Measurements from ENCODE around the gene CCDC88A. TPM values are rescaled to one million over a fixed set of nuclear protein-coding genes. Genes with fewer than 3 reads are reported as not detected.

CCDC88A gene
- total RNA-seq (2022; extraction: Qiagen RNA extraction): 17.7 to 26.0 TPM (median 24.1 TPM) in 5 replicates

DNA sequence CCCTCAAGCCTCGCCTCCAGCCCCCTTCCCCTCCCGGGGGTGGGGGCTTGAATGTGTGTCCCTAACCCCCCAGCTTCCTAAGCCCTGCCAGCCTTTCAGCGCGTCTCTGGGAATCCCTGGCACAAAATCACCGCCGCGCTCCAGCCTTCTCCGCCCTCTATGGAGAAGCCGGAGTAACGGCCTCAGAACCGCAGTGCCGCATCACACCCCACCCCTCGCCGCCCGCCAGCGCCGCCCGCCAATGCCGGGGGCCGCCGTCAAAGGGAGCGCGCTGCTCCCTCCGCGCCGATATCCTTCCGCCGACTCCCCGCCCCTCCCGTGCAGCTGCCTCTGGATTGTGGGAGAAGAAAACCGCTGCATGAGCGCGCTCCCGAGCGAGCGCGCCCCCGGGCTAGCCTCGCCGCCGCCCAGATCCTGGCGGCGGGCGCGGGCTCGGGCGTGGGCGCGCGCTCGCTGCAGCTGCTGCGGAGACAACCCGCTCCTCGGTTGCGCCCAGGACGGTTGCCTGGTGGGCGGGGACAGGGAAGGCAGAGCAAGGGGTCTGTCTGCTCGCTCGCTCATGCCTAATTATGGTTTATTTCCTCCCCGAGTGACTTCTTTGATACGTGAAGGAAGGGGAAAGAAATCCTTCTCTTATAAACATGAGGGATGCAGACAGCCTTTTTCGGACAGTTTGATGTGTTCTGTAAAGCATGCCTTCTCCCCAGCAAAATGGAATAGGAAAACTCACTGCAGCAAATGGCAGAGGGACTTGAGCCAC is at the start of gene CCDC88A:
CCDC88A (minus strand) TSS at position 178 of the 760 bp plus-strand sequence. CDS start 777 bp downstream, outside the sequence.

DNA sequence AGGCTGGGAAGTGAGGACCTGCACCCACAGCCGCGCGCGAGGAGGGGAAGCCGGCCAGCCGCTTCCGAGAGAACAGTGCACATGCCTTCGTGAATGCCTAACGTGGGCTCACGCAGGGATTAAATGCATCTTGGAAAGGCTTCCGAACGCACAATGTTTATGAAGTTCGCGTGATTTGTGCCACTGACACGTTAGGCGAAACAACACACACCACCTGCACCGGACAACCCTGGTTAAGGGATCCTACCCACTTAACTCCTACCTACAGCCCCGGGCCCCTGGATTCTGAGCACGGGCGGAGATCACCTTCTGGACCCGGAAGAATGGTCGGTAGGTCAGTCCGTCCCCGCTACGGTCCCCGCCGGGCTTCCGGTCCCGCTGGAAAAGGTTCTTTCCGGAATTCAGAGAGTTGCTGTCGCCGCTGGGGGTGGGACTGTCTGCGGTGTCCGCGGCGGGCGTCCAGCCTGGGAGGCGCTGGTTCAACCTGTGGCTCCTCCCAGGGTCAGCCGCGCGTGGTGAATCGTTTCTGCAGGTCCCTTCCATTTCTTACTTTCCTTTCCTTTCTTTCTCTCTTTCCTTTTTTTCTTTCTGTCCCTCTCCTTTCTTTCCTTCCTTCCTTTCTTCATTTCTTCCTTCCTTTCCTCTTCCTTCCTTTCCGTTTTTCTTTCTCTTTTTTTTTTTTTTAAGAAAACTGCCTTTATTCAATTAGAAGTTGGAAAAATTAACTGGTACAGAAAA is 150.6 kb downstream of the CCDC88A start, which contains the start of gene MTIF2:
MTIF2 (minus strand) TSS at position 325 of the 738 bp plus-strand sequence. CDS start 5,373 bp downstream, outside the sequence.

Other genes starting within 250 kb of the CCDC88A start
- 2.1 to 4.0 TPM (median 2.2 TPM) in 5 replicates for gene CLHC1, start 187.6 kb downstream of the CCDC88A start, total RNA-seq (2022; extraction: Qiagen RNA extraction)
- 2,600 to 3,202 TPM (median 2,768 TPM) in 5 replicates for gene RPS27A, start 187.2 kb downstream of the CCDC88A start, total RNA-seq (2022; extraction: Qiagen RNA extraction)
- 39.2 to 50.8 TPM (median 40.6 TPM) in 5 replicates for gene MTIF2, start 150.6 kb downstream of the CCDC88A start, total RNA-seq (2022; extraction: Qiagen RNA extraction)
- gene CFAP36, start 99.9 kb upstream of the CCDC88A start, total RNA-seq (2022; extraction: Qiagen RNA extraction): 47.8 to 52.3 TPM (median 48.8 TPM) in 5 replicates
- gene PPP4R3B, start 197.8 kb upstream of the CCDC88A start, total RNA-seq (2022; extraction: Qiagen RNA extraction): 30.3 to 35.3 TPM (median 32.1 TPM) in 5 replicates

Measured in A549 treated with CORT108297 at 1 μM for 4 hours (cell line).